Osteocyte (in vitro differentiated cells): ENCODE measurements around the gene OR2M3. TPM values are rescaled to one million over a fixed set of nuclear protein-coding genes. Genes with fewer than 3 reads are reported as not detected.

Source experiments
- DNase-seq: peaks from one replicate; pipeline ENCODE4 v3.0.0; 2021; ENCODE audit warnings: mixed read lengths; ENCODE audit not compliant: unreplicated experiment; ENCODE audit errors: extremely low spot score
- H3K27ac Mint-ChIP-seq: one replicate; pipeline ENCODE4 v1.8.0; 2021; ENCODE audit warnings: mild to moderate bottlenecking, mixed read lengths; ENCODE audit not compliant: unreplicated experiment
- H3K27me3 Mint-ChIP-seq: one replicate; pipeline ENCODE4 v1.8.0; 2021; ENCODE audit warnings: mixed read lengths; ENCODE audit not compliant: unreplicated experiment
- H3K36me3 Mint-ChIP-seq: one replicate; pipeline ENCODE4 v1.8.0; 2021; ENCODE audit warnings: mixed read lengths; ENCODE audit not compliant: unreplicated experiment
- H3K4me1 Mint-ChIP-seq: one replicate; pipeline ENCODE4 v1.8.0; 2021; ENCODE audit warnings: mixed read lengths; ENCODE audit not compliant: unreplicated experiment
- H3K4me3 Mint-ChIP-seq: one replicate; pipeline ENCODE4 v1.8.0; 2021; ENCODE audit warnings: mild to moderate bottlenecking, moderate library complexity, mixed read lengths; ENCODE audit not compliant: unreplicated experiment
- H3K9me3 Mint-ChIP-seq: one replicate; pipeline ENCODE4 v1.8.0; 2021; ENCODE audit warnings: mixed read lengths; ENCODE audit not compliant: unreplicated experiment
- CTCF ChIP-seq: fragments of 200-600 bp; sonication (generic); IDR thresholded peaks from 2 replicates; pipeline ENCODE4 v1.5.0; 2021; ENCODE audit warnings: antibody characterized with exemption, mild to moderate bottlenecking, moderate library complexity
- total RNA-seq: library from RNA; stranded (reverse); gene quantifications from 2 replicates; pipeline ENCODE4 v1.2.1, GENCODE V29; 2021

Gene OR2M3
- total RNA-seq, 1 donor from 2014 or later: not detected

- Mint-ChIP-seq H3K4me1 (no peaks in the 10 kb centered on the region), H3K4me3 (no peak overlapping the region), H3K27me3 (no peaks in the 10 kb centered on the region), H3K27ac (no peak overlapping the region), H3K9me3 (peaks cover 26% of the 10 kb centered on the region), H3K36me3 (no peaks in the 10 kb centered on the region)
- DNase-seq: no peak
- no peak for TF ChIP-seq CTCF
Measured at GRCh38 chr1:248165186-248165585, 31.9 kb upstream of the OR2M3 start.

- H3K4me1 Mint-ChIP-seq: no peaks in the 10 kb centered on the region
- no peak within 1 kb of the TSS for H3K4me3 Mint-ChIP-seq
- H3K27me3 Mint-ChIP-seq: no peaks in the 10 kb centered on the region
- H3K27ac Mint-ChIP-seq: no peak within 1 kb of the TSS
- no peak for TF ChIP-seq CTCF
- no peaks in the 10 kb centered on the region for H3K36me3 Mint-ChIP-seq
- DNase-seq: no peak
- H3K9me3 Mint-ChIP-seq: peaks cover 34% of the 10 kb centered on the region
Measured at GRCh38 chr1:248174521-248174920, 22.5 kb upstream of the OR2M3 start, which contains the start of gene OR2M2. TSS of gene OR2M2 (plus strand) at chr1:248174821. CDS start at chr1:248179986, 5,165 bp downstream.

- Mint-ChIP-seq H3K27me3 (no peaks in the 10 kb centered on the region), H3K36me3 (no peaks in the 10 kb centered on the region), H3K4me1 (no peaks in the 10 kb centered on the region), H3K4me3 (no peak overlapping the region), H3K9me3 (peaks cover 60% of the 10 kb centered on the region), H3K27ac (no peak overlapping the region)
- no peak for TF ChIP-seq CTCF
- no peak for DNase-seq
Measured at GRCh38 chr1:248183996-248184395, 13.1 kb upstream of the OR2M3 start.

GRCh38 chr1:248187363-248187762 is 9.7 kb upstream of the OR2M3 start:
- Mint-ChIP-seq H3K27me3 (no peaks in the 10 kb centered on the region), H3K36me3 (no peaks in the 10 kb centered on the region), H3K9me3 (peaks cover 62% of the 10 kb centered on the region), H3K4me3 (no peak overlapping the region), H3K27ac (no peak overlapping the region), H3K4me1 (no peaks in the 10 kb centered on the region)
- DNase-seq: no peak
- no peak for TF ChIP-seq CTCF

GRCh38 chr1:248189026-248189425 is 8.0 kb upstream of the OR2M3 start:
- no peaks in the 10 kb centered on the region for H3K4me1 Mint-ChIP-seq
- H3K27me3 Mint-ChIP-seq: no peaks in the 10 kb centered on the region
- H3K9me3 Mint-ChIP-seq: peaks cover 51% of the 10 kb centered on the region
- no peak overlapping the region for H3K27ac Mint-ChIP-seq
- no peak overlapping the region for H3K4me3 Mint-ChIP-seq
- TF ChIP-seq CTCF: no peak
- H3K36me3 Mint-ChIP-seq: no peaks in the 10 kb centered on the region
- DNase-seq: no peak
